Measurements from ENCODE around the gene KIF4A. TPM values are rescaled to one million over a fixed set of nuclear protein-coding genes. Genes with fewer than 3 reads are reported as not detected.
"Not testable (repeated sequence)": the region's sequence is repeated elsewhere in the genome, so short reads cannot be mapped to it uniquely, and the experiment has no call there.

The KIF4A gene
- total RNA-seq, 4 donors from 2014 or later: 0.06 to 0.42 (median 0.37) TPM

DNA sequence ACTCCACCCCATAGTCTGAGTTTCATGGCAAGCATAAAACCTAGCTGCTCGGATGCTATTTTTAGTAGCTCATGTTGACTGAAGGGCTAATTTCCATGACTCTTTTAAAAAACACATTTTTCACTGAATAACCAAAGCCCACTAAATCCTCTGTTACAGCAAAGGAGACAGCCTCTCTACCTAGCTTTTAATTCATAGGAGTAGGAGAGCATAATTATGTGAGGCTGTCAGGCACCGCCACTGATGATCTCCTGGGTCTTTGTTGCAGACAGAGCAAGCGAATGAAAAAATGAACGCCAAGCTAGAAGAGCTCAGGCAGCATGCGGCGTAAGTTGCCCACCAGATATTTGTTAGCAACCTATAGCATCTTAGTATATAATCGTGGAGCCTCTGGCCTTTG, 53.5 kb downstream of the KIF4A start:
- no peak for DNase-seq (ENCODE audit: extremely low spot score)

DNA sequence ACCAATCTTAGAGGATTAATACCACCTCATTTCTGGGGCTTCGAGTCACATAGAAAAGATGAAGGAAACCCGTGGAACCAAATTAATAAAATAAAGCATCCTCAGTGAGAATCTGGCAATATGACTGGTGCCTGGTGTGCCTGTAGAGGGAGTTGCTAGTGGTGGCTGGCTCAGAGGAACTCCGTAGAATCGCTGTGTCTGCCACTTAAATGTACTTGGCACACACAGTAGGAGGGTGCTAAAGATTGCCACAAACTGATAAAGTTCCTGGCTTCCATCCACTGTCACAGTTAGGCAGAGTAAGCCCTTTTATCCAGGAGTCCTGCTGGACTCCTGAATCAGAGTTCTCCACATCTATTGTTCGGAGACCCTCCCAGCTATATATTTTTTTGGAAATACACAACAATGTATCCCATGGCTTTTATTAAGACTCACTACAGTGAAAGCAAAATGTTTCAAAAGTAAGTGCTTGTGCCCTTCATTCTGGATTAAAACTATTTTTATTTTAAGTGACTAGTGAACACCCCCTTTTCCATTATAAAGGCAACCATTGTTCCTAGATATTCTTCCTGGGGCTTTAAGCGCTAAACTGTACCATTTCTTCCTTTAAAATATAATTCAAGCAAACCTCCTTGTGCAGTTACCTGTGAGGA, 56.6 kb downstream of the KIF4A start:
- intact Hi-C loops (cut with DNase I): no loop called here
- no peak overlapping the region for H3K4me3 ChIP-seq
- TF ChIP-seq EP300 (IDR thresholded peaks at IDR 0.05): no peak
- TF ChIP-seq, protein P1, sequence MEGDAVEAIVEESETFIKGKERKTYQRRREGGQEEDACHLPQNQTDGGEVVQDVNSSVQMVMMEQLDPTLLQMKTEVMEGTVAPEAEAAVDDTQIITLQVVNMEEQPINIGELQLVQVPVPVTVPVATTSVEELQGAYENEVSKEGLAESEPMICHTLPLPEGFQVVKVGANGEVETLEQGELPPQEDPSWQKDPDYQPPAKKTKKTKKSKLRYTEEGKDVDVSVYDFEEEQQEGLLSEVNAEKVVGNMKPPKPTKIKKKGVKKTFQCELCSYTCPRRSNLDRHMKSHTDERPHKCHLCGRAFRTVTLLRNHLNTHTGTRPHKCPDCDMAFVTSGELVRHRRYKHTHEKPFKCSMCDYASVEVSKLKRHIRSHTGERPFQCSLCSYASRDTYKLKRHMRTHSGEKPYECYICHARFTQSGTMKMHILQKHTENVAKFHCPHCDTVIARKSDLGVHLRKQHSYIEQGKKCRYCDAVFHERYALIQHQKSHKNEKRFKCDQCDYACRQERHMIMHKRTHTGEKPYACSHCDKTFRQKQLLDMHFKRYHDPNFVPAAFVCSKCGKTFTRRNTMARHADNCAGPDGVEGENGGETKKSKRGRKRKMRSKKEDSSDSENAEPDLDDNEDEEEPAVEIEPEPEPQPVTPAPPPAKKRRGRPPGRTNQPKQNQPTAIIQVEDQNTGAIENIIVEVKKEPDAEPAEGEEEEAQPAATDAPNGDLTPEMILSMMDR (IDR thresholded peaks at IDR 0.05): no peak
- no peak for TF ChIP-seq POLR2A (IDR thresholded peaks at IDR 0.05; ENCODE audit: low read depth)
- no peak for TF ChIP-seq POLR2AphosphoS5 (IDR thresholded peaks at IDR 0.05)
- no peak for DNase-seq (ENCODE audit: extremely low spot score)
- peaks cover 0 to 5% (median 0%) of the 10 kb centered on the region in 4 donors for H3K9me3 ChIP-seq
- no peak overlapping the region for H3K27ac ChIP-seq (replicated peaks in 1 of 4)
- 88% methylated on average over 6 of the region's 6 CpGs for WGBS
- no peaks in the 10 kb centered on the region for H3K36me3 ChIP-seq
- H3K27me3 ChIP-seq: no peaks in the 10 kb centered on the region
- H3K4me1 ChIP-seq: no peaks in the 10 kb centered on the region

More for the DNA sequence above, 53.5 kb downstream of the KIF4A start:
- Histone ChIP-seq H3K36me3 (no peaks in the 10 kb centered on the region), H3K4me3 (no peak overlapping the region), H3K27ac (replicated peaks in 1 of 4) (no peak overlapping the region), H3K27me3 (peaks cover 0 to 2% (median 0%) of the 10 kb centered on the region in 4 donors), H3K9me3 (no peaks in the 10 kb centered on the region), H3K4me1 (no peaks in the 10 kb centered on the region)
- intact Hi-C loops (cut with DNase I): no loop called here
- TF ChIP-seq EP300 (IDR thresholded peaks at IDR 0.05) (no peak), POLR2AphosphoS5 (IDR thresholded peaks at IDR 0.05) (no peak), POLR2A (IDR thresholded peaks at IDR 0.05; ENCODE audit: low read depth) (no peak)
- TF ChIP-seq, protein P1 (IDR thresholded peaks at IDR 0.05): no peak
- 53% methylated on average over 7 of the region's 7 CpGs for whole genome bisulfite sequencing

DNA sequence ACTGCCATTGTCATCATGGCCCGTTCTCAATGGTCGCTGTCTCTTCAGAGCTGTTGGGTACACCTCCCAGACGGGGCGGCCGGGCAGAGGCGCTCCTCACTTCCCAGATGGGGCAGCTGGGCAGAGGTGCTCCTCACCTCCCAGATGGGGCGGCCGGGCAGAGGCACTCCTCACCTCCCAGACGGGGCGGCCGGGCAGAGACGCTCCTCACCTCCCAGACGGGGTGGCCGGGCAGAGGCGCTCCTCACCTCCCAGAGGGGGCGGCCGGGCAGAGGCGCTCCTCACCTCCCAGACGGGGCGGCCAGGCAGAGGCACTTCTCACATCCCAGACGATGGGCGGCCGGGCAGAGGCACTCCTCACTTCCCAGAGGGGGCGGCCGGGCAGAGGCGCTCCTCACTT, 58.9 kb downstream of the KIF4A start:
- H3K9me3 ChIP-seq; H3K27ac ChIP-seq (replicated peaks in 1 of 4); DNase-seq (ENCODE audit: extremely low spot score); H3K4me3 ChIP-seq; H3K27me3 ChIP-seq; intact Hi-C loops (cut with DNase I); H3K36me3 ChIP-seq; H3K4me1 ChIP-seq: not testable (repeated sequence)
- WGBS: 98% methylated on average over 21 of the region's 26 CpGs

DNA sequence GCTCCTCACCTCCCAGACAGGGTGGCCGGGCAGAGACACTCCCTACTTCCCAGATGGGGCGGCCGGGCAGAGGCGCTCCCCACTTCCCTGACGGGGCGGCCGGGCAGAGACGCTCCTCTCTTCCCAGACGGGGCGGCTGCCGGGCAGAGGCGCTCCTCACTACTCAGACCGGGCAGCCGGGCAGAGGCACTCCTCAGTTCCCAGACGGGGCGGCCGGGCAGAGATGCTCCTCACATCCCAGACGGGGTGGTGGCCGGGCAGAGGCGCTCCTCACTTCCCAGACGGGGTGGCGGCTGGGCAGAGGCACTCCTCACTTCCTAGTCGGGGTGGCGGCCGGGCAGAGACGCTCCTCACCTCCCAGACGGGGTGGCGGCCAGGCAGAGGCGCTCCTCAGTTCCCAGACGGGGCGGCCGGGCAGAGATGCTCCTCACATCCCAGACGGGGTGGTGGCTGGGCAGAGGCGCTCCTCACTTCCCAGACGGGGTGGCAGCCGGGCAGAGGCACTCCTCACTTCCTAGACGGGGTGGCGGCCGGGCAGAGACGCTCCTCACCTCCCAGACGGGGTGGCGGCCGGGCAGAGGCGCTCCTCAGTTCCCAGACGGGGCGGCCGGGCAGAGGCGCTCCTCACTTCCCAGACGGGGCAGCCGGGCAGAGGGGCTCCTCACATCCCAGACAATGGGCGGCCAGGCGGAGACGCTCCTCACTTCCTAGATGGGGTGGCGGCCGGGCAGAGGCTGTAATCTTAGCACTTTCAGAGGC, 59.6 kb downstream of the KIF4A start:
- H3K27me3 ChIP-seq; H3K27ac ChIP-seq (replicated peaks in 1 of 4); DNase-seq (ENCODE audit: extremely low spot score); H3K4me3 ChIP-seq; H3K36me3 ChIP-seq; intact Hi-C loops (cut with DNase I); H3K4me1 ChIP-seq; H3K9me3 ChIP-seq: not testable (repeated sequence)
- 95% methylated on average over 46 of the region's 55 CpGs for WGBS

DNA sequence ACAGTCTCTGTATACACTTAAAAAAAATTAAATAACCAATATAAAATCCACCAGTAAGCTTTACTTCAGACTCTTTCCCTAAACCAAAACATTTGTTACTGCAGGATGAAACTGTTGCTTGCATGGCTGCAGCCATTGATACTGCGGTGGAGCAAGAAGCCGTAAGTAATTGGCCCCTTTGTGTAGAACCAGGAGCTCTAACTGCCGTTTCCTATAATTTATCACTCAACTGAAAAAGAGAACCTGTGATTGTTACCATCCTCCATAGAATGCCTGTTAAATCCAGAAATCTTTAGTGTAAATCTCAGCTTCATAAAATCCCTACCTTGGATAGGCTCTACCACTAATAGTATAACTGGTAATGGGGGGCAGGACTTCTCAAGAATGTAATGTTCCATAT, 62.6 kb downstream of the KIF4A start:
- Histone ChIP-seq H3K4me3 (no peak overlapping the region), H3K27me3 (no peaks in the 10 kb centered on the region), H3K36me3 (no peaks in the 10 kb centered on the region), H3K9me3 (peaks cover 0 to 5% (median 0%) of the 10 kb centered on the region in 4 donors), H3K27ac (replicated peaks in 1 of 4) (no peak overlapping the region), H3K4me1 (no peaks in the 10 kb centered on the region)
- TF ChIP-seq EP300 (IDR thresholded peaks at IDR 0.05) (no peak), POLR2AphosphoS5 (IDR thresholded peaks at IDR 0.05) (no peak), POLR2A (IDR thresholded peaks at IDR 0.05; ENCODE audit: low read depth) (no peak)
- TF ChIP-seq, protein P1 (IDR thresholded peaks at IDR 0.05): no peak
- no peak for DNase-seq (ENCODE audit: extremely low spot score)
- WGBS: 95% methylated on average over 3 of the region's 3 CpGs
- intact Hi-C loops (cut with DNase I): no loop called here
